ENCODE measurements around the gene SSUH2. TPM values are rescaled to one million over a fixed set of nuclear protein-coding genes. Genes with fewer than 3 reads are reported as not detected.

The SSUH2 gene
- total RNA-seq, 1 experiment from 2014 or later = 0.11 TPM

DNA sequence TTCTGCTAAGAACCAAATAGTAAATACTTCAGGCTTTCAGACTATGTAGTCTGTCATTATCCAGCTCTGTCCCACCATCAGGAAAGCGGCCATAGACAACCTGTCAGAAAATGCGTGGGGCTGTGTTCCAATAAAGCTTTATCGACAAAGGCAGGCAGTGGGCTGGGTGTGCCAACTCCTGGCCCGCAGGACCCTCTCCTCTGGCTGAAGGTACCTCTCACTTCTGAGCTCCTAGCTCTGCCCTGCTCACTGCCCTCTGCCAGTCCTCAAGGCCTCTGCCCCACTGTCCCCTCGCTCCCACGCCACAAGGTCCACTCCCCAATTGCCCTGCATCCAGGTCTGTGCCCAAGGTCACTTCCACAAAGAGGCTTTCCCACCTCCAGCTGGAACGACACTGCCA lies 20.0 kb downstream of the SSUH2 start:
- DNase-seq (ENCODE audit: low read depth in 1 of 2, low spot score in 2 of 2) = no peak
- H3K9me3 ChIP-seq (replicated peaks) = no peaks in the 10 kb centered on the region; the same call in 1 of the 2 replicates
- no peaks in the 10 kb centered on the region for H3K27me3 ChIP-seq (replicated peaks)
- H3K27ac ChIP-seq = no peak overlapping the region
- H3K4me1 ChIP-seq (replicated peaks) = peaks cover 11% of the 10 kb centered on the region
- no peak overlapping the region for H3K4me3 ChIP-seq
- no peaks in the 10 kb centered on the region for H3K36me3 ChIP-seq

DNA sequence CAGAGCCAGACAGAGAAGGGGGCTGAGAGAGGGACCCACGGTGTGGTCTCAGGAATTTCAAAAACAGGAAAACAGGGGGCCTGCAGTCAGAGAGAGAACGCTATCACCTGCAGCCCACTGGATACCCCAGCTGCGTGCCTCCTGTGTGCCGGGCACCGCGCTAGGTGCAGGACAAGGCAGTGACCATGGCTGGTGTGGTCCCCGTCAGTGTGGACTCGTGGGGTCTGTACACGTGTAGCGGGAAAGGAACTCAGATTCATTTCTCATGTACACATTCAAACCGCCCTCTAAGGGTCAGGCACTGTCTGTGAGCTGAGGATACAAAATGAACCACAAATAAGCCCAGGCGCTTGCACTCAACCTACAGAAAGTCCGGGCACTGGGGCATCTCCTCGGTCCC lies 20.9 kb downstream of the SSUH2 start:
- no peak for DNase-seq (ENCODE audit: low read depth in 1 of 2, low spot score in 2 of 2)
- Histone ChIP-seq H3K36me3 (no peaks in the 10 kb centered on the region), H3K27ac (no peak overlapping the region), H3K27me3 (replicated peaks) (no peaks in the 10 kb centered on the region), H3K4me1 (replicated peaks) (peaks cover 2% of the 10 kb centered on the region), H3K9me3 (replicated peaks) (no peaks in the 10 kb centered on the region; the same call in 1 of the 2 replicates), H3K4me3 (no peak overlapping the region)

DNA sequence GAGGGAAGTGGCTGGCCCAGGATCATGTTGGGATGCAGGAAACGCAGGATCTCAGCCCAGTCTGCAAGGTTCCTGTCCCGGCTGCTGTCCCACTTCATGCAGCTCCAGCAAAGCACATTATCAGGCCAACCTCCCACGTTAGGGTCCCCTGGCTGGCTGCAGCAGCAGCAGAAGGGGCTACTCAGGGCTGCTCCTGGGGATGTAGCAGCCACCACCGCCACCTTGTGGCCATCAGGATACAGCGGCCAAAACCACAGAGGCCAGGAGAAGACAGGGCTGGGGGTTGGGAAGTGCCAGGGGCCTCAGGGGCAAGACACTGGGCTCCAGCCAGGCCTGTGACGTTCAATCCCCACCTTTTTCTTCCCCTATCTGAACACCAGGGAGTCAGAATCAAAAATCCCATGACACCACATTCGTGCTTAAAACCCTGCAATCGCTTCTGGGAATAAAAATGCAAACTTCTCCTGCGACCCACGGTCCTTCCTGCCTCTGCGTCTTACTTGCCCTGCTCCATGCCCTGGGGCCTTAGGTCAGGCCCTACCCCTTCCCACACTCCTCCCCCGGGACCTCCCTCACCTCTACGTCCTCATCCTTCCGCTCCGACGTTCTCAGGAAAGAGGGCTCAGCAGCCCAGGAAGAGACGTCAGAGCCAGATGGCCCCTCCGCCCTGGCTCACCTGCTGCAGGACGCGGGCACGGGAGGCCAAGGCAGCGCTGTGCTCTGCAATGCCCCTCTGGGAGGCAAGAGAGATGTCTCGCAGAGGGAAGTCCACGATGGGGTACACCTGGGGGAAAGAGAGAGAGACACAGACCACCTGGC lies 21.5 kb downstream of the SSUH2 start:
- peak; percentile 50 to 65 for DNase-seq (ENCODE audit: low read depth in 1 of 2, low spot score in 2 of 2)
- H3K27me3 ChIP-seq (replicated peaks) = no peaks in the 10 kb centered on the region
- no peak overlapping the region for H3K4me3 ChIP-seq
- no peaks in the 10 kb centered on the region; the same call in 1 of the 2 replicates for H3K9me3 ChIP-seq (replicated peaks)
- no peaks in the 10 kb centered on the region for H3K4me1 ChIP-seq (replicated peaks)
- H3K36me3 ChIP-seq = no peaks in the 10 kb centered on the region
- H3K27ac ChIP-seq = no peak overlapping the region

DNA sequence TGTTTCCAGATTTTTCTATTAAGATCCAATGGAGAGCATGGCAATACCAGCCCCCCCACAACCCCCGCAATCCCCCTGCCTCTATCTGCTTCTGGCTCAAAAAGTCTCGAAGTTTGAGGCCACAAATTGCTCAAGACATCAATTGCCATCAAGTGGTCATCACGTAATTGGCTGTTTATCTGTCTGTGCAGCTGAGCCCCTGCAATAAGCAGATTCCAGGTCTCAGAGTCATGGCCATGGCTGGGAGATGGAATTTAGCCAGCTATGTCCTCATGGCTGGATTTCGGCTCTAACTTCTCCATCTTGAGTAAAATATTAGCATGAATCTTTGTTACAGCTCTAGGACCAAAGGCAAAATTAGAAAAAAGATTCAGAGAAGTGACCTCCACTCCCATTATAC lies 22.7 kb downstream of the SSUH2 start:
- H3K9me3 ChIP-seq (replicated peaks) = no peaks in the 10 kb centered on the region; the same call in 1 of the 2 replicates

GRCh38 chr3:8621141-8621540 lies 23.5 kb downstream of the SSUH2 start:
- no peaks in the 10 kb centered on the region for H3K27me3 ChIP-seq (replicated peaks)
- H3K27ac ChIP-seq = no peak overlapping the region
- H3K9me3 ChIP-seq (replicated peaks) = no peaks in the 10 kb centered on the region; the same call in 1 of the 2 replicates
- no peaks in the 10 kb centered on the region for H3K4me1 ChIP-seq (replicated peaks)
- no peak for DNase-seq (ENCODE audit: low read depth in 1 of 2, low spot score in 2 of 2)
- no peak overlapping the region for H3K4me3 ChIP-seq
- H3K36me3 ChIP-seq = no peaks in the 10 kb centered on the region

More for the DNA sequence above, 22.7 kb downstream of the SSUH2 start:
- no peak for DNase-seq (ENCODE audit: low read depth in 1 of 2, low spot score in 2 of 2)
- Histone ChIP-seq H3K4me1 (replicated peaks) (no peaks in the 10 kb centered on the region), H3K27me3 (replicated peaks) (no peaks in the 10 kb centered on the region), H3K27ac (no peak overlapping the region), H3K4me3 (no peak overlapping the region), H3K36me3 (no peaks in the 10 kb centered on the region)

- Histone ChIP-seq H3K27ac (no peak overlapping the region), H3K9me3 (replicated peaks) (no peaks in the 10 kb centered on the region; the same call in 1 of the 2 replicates), H3K4me3 (no peak overlapping the region), H3K27me3 (replicated peaks) (no peaks in the 10 kb centered on the region), H3K36me3 (no peaks in the 10 kb centered on the region), H3K4me1 (replicated peaks) (no peaks in the 10 kb centered on the region)
- DNase-seq (ENCODE audit: low read depth in 1 of 2, low spot score in 2 of 2) = no peak
These were observed 25.1 kb downstream of the SSUH2 start for GRCh38 chr3:8619548-8619947.

- no peaks in the 10 kb centered on the region for H3K27me3 ChIP-seq (replicated peaks)
- H3K4me3 ChIP-seq = no peak overlapping the region
- H3K9me3 ChIP-seq (replicated peaks) = no peaks in the 10 kb centered on the region; the same call in 1 of the 2 replicates
- DNase-seq (ENCODE audit: low read depth in 1 of 2, low spot score in 2 of 2) = no peak
- no peaks in the 10 kb centered on the region for H3K36me3 ChIP-seq
- no peak overlapping the region for H3K27ac ChIP-seq
- H3K4me1 ChIP-seq (replicated peaks) = no peaks in the 10 kb centered on the region
These were observed 25.6 kb downstream of the SSUH2 start for GRCh38 chr3:8618950-8619349.

DNA sequence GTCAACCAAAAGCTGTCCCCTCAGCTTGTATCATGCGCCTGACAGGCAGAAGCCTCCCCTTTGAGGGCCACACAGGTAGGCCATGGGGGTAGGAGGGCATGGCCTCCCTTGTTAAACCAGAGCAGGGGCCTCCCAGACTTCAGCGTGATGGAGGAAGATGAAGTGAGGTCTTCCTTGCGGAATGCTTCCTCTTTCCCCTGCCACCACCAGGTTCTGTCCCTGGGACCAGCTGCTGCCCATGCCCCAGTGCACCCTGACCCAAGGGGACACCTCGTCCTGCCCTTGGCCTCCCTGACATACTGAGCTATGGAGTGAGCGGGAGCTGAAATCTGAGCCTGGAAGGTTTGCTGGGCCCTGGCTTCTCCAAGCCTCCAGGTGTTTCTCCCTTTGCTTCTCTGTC lies 26.7 kb downstream of the SSUH2 start:
- Histone ChIP-seq H3K4me1 (replicated peaks) (no peaks in the 10 kb centered on the region), H3K4me3 (no peak overlapping the region), H3K9me3 (replicated peaks) (no peaks in the 10 kb centered on the region; the same call in 1 of the 2 replicates), H3K27me3 (replicated peaks) (no peaks in the 10 kb centered on the region), H3K36me3 (no peaks in the 10 kb centered on the region), H3K27ac (no peak overlapping the region)
- no peak for DNase-seq (ENCODE audit: low read depth in 1 of 2, low spot score in 2 of 2)

GRCh38 chr3:8610951-8611350 lies 33.6 kb downstream of the SSUH2 start:
- H3K27me3 ChIP-seq (replicated peaks) = no peaks in the 10 kb centered on the region
- H3K36me3 ChIP-seq = no peaks in the 10 kb centered on the region
- H3K9me3 ChIP-seq (replicated peaks) = no peaks in the 10 kb centered on the region
- peak in 1 of 2 experiments; percentile 1 for DNase-seq (ENCODE audit: low read depth in 1 of 2, low spot score in 2 of 2)
- no peak overlapping the region for H3K27ac ChIP-seq
- H3K4me3 ChIP-seq = no peak overlapping the region
- no peaks in the 10 kb centered on the region for H3K4me1 ChIP-seq (replicated peaks)

DNA sequence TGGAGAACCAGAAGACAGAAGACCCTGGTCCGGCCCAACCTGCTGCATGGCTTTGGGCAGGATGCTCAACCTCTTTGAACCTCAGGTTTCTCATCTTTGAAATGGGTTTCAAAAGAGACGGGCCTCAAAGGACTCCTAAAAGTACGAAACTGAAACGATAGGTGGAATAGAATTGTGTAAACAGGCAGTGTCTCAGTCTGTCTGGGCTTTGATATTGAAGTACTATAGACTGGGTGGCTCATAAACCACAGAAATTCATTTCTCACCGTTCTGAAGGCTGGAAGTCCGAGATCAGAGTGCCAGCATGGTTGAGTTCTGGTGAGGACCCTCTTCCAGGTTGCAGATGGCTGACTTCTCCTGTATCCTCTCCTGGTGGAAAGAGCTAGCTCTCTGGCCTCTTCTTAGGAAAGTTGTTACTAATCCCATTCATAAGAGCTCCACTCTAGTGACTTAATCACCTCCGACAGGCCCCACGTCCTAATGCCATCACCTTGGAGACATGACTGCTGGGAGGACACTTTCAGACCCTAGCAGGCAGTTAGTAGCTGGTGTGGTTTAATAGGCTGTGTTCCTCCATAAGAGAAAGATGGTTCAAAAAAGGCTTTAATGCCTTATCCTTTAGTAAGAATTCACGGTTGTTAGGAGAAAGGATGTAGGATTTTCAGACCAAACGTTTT lies 35.7 kb downstream of the SSUH2 start:
- no peak overlapping the region for H3K27ac ChIP-seq
- peak in 1 of 2 experiments; percentile 9 for DNase-seq (ENCODE audit: low read depth in 1 of 2, low spot score in 2 of 2)
- no peaks in the 10 kb centered on the region for H3K27me3 ChIP-seq (replicated peaks)
- no peaks in the 10 kb centered on the region for H3K36me3 ChIP-seq
- no peaks in the 10 kb centered on the region for H3K9me3 ChIP-seq (replicated peaks)
- no peaks in the 10 kb centered on the region for H3K4me1 ChIP-seq (replicated peaks)
- H3K4me3 ChIP-seq = no peak overlapping the region

GRCh38 chr3:8608041-8608790 lies 36.4 kb downstream of the SSUH2 start:
- Histone ChIP-seq H3K36me3 (no peaks in the 10 kb centered on the region), H3K4me3 (no peak overlapping the region), H3K4me1 (replicated peaks) (no peaks in the 10 kb centered on the region), H3K27me3 (replicated peaks) (no peaks in the 10 kb centered on the region), H3K27ac (no peak overlapping the region), H3K9me3 (replicated peaks) (no peaks in the 10 kb centered on the region)
- DNase-seq (ENCODE audit: low read depth in 1 of 2, low spot score in 2 of 2) = no peak

GRCh38 chr3:8607234-8608040 lies 37.2 kb downstream of the SSUH2 start:
- DNase-seq (ENCODE audit: low read depth in 1 of 2, low spot score in 2 of 2) = no peak
- Histone ChIP-seq H3K36me3 (no peaks in the 10 kb centered on the region), H3K4me3 (no peak overlapping the region), H3K27ac (no peak overlapping the region), H3K27me3 (replicated peaks) (no peaks in the 10 kb centered on the region), H3K4me1 (replicated peaks) (no peaks in the 10 kb centered on the region), H3K9me3 (replicated peaks) (no peaks in the 10 kb centered on the region)

GRCh38 chr3:8606701-8607231 lies 37.8 kb downstream of the SSUH2 start:
- Histone ChIP-seq H3K27me3 (replicated peaks) (no peaks in the 10 kb centered on the region), H3K36me3 (no peaks in the 10 kb centered on the region), H3K27ac (no peak overlapping the region), H3K9me3 (replicated peaks) (no peaks in the 10 kb centered on the region), H3K4me1 (replicated peaks) (no peaks in the 10 kb centered on the region), H3K4me3 (no peak overlapping the region)
- DNase-seq (ENCODE audit: low read depth in 1 of 2, low spot score in 2 of 2) = no peak
